Stimulated activated effector memory CD8-positive, alpha-beta T cell treated with anti-CD3 and anti-CD28 coated beads, Interleukin-12 subunit alpha, Interleukin-12 subunit beta, amount 100 ng/mL, for 72 hours (primary cell): Measurements from ENCODE around the gene MTF1.
A peak's percentile ranks its signal among the peaks of the same experiment; 100 is the strongest.

ENCODE experiments used
- ATAC-seq: fragments of 150-1000 bp; cut with Tn5 transposase; 2 replicates; pipeline ENCODE4 v1.10.0; 2021
- DNase-seq, 2 donors: peaks; one replicate each; pipeline ENCODE4 v3.0.0; 2021 to 2022; ENCODE audit warnings: low spot score in 2 of 2
- H3K27ac Mint-ChIP-seq: one replicate; pipeline ENCODE4 v1.8.0; 2022; ENCODE audit warnings: mild to moderate bottlenecking, mixed read lengths
- H3K36me3 Mint-ChIP-seq: one replicate; pipeline ENCODE4 v1.8.0; 2022; ENCODE audit warnings: mild to moderate bottlenecking, mixed read lengths
- H3K4me1 Mint-ChIP-seq: one replicate; pipeline ENCODE4 v1.8.0; 2022; ENCODE audit warnings: mixed read lengths
- H3K4me3 Mint-ChIP-seq: one replicate; pipeline ENCODE4 v1.8.0; 2022; ENCODE audit warnings: mild to moderate bottlenecking, mixed read lengths
- H3K9me3 Mint-ChIP-seq: one replicate; pipeline ENCODE4 v1.8.0; 2022; ENCODE audit warnings: mixed read lengths

Gene MTF1

DNA sequence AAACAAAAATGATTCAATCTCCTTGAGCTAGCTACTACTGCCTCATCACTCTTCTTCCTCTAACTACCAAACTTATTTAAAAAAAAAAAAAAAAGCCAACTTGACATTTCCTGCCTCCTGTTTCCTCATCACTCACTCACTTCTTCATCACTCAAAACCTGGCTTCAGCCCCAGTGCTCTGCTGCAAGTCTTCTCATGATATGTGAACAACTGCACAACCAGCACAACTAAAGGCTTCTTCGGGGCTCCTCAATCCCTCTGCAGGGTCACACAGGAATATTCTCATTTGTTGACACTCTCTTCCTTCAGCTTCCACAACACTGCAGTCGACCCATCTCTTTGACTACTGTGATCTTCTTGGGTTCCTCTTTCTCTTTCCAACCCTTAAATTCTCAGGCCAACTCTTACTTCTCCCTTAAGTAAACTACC is 7.6 kb downstream of the MTF1 start:
- Mint-ChIP-seq H3K4me1 (peaks cover 32% of the 10 kb centered on the region), H3K4me3 (no peak overlapping the region), H3K9me3 (no peaks in the 10 kb centered on the region), H3K36me3 (peaks cover 44% of the 10 kb centered on the region), H3K27ac (no peak overlapping the region)
- DNase-seq (no peak), ATAC-seq (peak; percentile 60)

DNA sequence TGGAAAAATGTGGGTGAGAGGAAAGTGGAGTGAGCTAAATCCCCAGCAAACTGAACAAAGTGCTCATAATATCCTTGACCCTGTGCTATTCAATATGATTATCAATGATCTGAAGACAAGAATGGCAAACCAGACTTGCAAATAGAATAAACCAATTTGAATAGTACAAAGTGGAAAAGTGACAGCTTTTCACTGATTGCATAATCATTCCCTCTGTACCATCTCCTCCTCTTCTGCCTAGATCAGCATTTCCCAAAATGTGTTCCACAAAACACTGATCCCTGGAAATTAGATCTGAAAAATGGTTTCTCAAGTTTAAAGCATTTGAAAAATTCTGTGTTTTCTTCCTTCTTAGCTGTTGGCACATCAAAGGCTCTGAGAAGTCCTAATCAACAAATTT is 8.1 kb downstream of the MTF1 start:
- peaks cover 38% of the 10 kb centered on the region for H3K4me1 Mint-ChIP-seq
- H3K4me3 Mint-ChIP-seq: no peak overlapping the region
- peaks cover 44% of the 10 kb centered on the region for H3K36me3 Mint-ChIP-seq
- no peak for ATAC-seq
- no peaks in the 10 kb centered on the region for H3K9me3 Mint-ChIP-seq
- no peak for DNase-seq
- H3K27ac Mint-ChIP-seq: no peak overlapping the region

DNA sequence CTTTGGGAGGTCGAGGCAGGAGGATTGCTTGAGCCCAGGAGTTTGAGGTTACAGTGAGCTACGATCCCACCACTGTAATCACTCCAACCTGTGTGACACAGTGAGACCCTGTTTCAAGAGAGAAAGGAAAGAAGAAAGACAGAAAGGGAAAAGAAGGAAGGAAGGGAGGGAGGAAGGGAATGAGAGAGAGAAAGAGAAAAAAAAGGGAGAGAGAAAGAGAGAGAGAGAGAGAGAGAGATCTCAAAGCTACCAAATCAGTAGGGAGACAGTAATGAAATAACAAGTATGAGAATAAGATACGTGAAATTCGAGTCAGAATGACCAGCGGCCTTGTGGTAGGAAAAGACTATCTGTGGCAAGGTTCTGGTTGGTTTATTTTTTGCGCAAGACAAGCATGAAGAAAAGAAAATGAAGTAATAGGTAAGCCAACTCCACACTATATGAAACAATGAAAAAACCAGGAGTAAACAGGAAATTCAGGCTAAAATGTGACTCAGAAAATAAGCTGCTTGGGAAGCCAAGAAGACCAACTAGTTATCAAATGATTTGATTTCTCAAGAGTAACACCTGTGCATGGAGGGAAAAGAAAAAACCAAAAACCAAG is 8.9 kb downstream of the MTF1 start:
- Mint-ChIP-seq H3K36me3 (peaks cover 44% of the 10 kb centered on the region), H3K9me3 (no peaks in the 10 kb centered on the region), H3K4me3 (no peak overlapping the region), H3K4me1 (peaks cover 39% of the 10 kb centered on the region), H3K27ac (no peak overlapping the region)
- ATAC-seq (no peak), DNase-seq (no peak)

DNA sequence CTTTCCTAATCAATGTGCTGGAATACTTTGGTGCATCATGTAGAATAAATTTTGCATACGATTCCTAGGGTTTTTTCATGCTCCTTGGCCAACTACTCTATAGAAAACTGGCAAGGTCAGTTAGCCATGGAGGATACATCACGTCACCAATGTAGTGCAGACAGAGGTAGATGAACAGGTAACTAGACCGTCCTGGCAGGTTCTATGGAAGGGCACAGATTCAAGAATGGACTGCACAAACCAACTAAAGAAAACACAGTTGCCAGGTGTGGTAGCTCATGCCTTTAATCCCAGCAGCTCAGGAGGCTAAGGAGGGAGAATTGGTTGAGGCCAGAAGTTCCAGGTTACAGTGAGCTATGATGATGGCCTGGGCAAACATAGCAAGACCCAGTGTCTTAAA is 9.9 kb downstream of the MTF1 start:
- peaks cover 42% of the 10 kb centered on the region for H3K36me3 Mint-ChIP-seq
- ATAC-seq (no peak), DNase-seq (no peak)
- H3K4me3 Mint-ChIP-seq: no peak overlapping the region
- H3K4me1 Mint-ChIP-seq: peaks cover 38% of the 10 kb centered on the region
- H3K9me3 Mint-ChIP-seq: no peaks in the 10 kb centered on the region
- H3K27ac Mint-ChIP-seq: no peak overlapping the region

DNA sequence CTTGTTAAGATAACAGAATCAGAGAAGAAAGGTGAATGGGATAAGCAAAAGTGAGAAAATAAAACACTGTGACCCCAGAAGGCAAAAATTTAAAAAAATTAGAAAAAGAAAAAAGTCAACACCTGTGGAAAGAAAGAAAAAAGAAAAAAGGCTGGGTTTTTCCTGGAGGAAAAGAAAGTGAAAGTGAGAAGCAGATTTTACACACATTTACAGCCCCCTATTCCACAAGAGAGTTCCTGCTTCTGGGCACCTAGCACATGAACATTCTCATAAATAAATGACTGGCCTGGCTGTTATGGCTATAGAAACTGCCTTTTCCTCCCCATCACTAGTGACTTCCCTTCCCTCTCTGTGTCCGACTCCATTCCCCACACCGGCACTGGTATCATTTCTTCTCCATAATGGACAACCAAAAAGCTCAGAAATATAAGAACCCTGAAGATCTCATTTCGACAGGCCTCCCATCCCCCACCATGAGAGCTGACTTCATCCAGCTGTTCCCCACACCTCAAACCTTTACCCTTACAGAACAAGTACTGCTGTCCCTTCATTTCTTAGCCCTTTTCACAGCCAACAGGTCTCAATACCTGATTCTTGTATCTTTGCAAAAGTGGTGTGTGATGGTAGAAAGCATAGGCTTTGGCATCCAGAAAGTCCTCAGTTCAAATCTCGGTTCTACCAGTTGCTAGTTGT is 12.6 kb downstream of the MTF1 start:
- peaks cover 28% of the 10 kb centered on the region for H3K4me1 Mint-ChIP-seq
- peak overlapping the region; percentile 20 for H3K4me3 Mint-ChIP-seq
- ATAC-seq: no peak
- H3K36me3 Mint-ChIP-seq: peaks cover 37% of the 10 kb centered on the region
- H3K27ac Mint-ChIP-seq: peak overlapping the region; percentile 73
- no peaks in the 10 kb centered on the region for H3K9me3 Mint-ChIP-seq
- DNase-seq: no peak

DNA sequence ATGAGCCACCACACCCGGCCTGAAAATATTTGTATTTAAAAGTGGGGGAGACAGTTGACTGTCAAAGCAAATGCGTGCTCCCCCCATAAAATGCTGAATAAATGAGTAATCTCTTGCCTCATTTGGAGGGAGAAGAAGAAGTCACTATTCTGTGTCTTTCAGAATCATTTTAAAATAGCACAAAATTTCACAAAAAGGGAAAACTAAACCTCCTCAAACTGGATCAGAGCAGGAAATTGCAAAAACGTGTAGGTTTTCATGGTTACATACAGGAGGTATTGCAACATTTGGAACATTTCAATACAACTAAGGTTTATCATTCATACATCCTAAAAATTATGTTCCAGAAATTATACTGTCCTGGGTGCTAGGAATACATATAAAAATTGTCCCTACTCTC is 13.6 kb downstream of the MTF1 start:
- DNase-seq (no peak), ATAC-seq (no peak)
- H3K9me3 Mint-ChIP-seq: no peaks in the 10 kb centered on the region
- H3K36me3 Mint-ChIP-seq: peaks cover 39% of the 10 kb centered on the region
- no peak overlapping the region for H3K4me3 Mint-ChIP-seq
- H3K4me1 Mint-ChIP-seq: peaks cover 28% of the 10 kb centered on the region
- no peak overlapping the region for H3K27ac Mint-ChIP-seq

DNA sequence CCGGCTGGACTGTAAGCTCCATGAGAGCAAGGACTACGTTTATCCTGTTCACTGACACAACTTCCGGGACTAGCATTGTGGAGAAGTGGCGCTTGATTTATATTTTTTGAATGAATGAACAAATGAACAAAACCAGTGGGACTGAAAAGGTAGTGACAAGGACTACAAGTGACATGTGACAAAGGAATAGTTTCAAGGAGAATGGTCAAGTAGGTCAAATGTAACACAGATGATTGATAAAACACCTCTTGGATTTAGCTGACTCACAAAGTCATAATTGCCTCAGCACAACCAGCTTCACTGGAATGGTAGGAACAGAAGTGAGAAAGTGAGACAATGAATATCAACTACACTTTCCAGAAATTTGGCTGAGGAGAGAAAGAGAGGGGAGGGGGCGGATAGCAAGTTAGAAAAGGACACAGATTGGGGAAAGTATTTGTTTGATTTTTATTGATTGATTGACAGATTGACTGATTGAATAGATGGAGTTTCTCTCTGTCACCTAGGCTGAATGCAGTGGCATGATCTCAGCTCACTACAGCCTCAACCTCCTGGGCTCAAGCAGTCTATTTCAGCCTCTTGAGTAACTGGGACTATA is 14.2 kb downstream of the MTF1 start:
- Mint-ChIP-seq H3K27ac (peak overlapping the region; percentile 8), H3K4me3 (no peak overlapping the region), H3K36me3 (peaks cover 46% of the 10 kb centered on the region), H3K4me1 (peaks cover 28% of the 10 kb centered on the region), H3K9me3 (no peaks in the 10 kb centered on the region)
- no peak for DNase-seq
- no peak for ATAC-seq

DNA sequence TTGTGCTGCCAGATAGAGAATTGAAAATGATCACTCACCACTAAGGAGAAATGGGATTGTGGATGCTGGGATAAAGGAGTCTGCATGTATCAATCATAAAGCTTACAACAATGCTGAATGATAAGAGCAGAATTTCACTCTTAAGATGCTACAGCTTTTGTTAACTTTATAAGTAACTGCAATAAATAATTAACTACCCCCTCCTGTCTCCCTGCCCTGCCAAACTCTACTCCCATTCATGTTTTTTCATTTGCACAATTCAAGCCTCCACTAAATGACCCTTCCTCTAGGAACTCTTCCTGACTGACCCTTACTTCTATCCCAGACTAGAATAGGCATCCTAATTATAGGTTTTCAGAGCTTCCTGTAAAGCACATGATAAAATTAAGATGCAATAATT is 14.9 kb downstream of the MTF1 start:
- H3K27ac Mint-ChIP-seq: peak overlapping the region; percentile 8
- H3K9me3 Mint-ChIP-seq: no peaks in the 10 kb centered on the region
- H3K4me3 Mint-ChIP-seq: no peak overlapping the region
- DNase-seq (no peak), ATAC-seq (no peak)
- peaks cover 52% of the 10 kb centered on the region for H3K36me3 Mint-ChIP-seq
- peaks cover 28% of the 10 kb centered on the region for H3K4me1 Mint-ChIP-seq

DNA sequence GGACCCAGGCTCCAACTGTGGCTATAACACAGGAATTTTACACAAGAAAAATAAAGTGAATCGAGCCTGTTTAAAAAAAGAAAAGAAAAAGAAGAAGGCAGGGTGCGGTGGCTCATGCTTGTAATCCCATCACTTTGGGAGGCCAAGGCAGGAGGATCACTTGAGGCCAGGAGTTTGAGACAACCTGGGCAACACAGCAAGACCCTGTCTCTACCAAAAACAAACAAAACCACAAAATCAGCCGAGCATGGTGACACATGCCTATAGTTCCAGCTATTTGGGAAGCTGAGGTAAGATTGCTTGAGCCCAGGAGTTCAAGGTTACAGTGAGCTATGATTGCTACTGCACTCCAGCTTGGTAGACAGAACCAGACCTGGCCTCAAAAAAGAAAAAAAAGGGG is 17.7 kb downstream of the MTF1 start:
- Mint-ChIP-seq H3K9me3 (no peaks in the 10 kb centered on the region), H3K27ac (no peak overlapping the region), H3K36me3 (peaks cover 75% of the 10 kb centered on the region), H3K4me3 (no peak overlapping the region), H3K4me1 (peaks cover 21% of the 10 kb centered on the region)
- DNase-seq (no peak), ATAC-seq (no peak)

DNA sequence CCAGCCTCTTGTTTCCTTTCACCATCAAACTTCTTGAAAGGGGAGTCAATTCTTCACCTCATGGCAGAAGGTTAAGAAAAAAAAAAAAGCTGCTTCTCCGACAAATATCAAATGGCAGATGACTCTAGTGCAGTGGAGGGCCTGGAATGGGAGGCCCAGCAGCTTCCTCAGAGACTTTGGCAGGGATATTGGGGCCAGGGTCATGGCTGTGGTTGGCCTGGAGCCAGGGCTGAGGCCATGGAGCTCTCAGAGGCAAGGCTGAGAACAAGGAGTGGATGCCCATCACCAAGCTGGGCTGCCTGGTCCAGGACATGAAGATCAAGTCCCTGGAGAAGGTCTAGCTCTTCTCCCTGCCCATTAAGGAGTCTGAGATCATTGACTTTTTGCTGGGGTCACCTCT is 18.7 kb downstream of the MTF1 start:
- Mint-ChIP-seq H3K4me3 (no peak overlapping the region), H3K27ac (peak overlapping the region; percentile 13), H3K36me3 (peaks cover 75% of the 10 kb centered on the region), H3K4me1 (peaks cover 16% of the 10 kb centered on the region), H3K9me3 (no peaks in the 10 kb centered on the region)
- DNase-seq (no peak), ATAC-seq (no peak)

DNA sequence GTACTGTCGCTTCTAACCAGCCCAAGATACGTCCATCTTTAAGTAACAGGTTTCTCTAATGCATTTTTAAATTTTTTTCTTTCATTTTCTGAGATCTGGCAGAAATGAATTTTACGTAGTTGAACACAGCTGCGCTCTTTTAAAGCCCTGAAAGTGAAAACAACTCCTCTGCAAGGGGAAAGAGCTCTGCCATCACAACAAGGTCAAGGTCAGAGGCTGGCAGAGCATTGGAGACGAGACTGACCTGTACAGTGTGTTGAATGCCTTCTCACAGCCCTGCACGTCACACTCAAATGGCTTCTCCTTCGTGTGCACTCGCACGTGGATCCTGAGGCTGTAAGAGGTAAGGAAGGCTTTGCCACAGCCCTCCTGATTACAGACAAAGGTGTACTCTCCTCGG is 19.7 kb downstream of the MTF1 start:
- Mint-ChIP-seq H3K27ac (peak overlapping the region; percentile 13), H3K9me3 (no peaks in the 10 kb centered on the region), H3K4me1 (peaks cover 8% of the 10 kb centered on the region), H3K4me3 (no peak overlapping the region), H3K36me3 (peaks cover 75% of the 10 kb centered on the region)
- ATAC-seq (no peak), DNase-seq (no peak)

DNA sequence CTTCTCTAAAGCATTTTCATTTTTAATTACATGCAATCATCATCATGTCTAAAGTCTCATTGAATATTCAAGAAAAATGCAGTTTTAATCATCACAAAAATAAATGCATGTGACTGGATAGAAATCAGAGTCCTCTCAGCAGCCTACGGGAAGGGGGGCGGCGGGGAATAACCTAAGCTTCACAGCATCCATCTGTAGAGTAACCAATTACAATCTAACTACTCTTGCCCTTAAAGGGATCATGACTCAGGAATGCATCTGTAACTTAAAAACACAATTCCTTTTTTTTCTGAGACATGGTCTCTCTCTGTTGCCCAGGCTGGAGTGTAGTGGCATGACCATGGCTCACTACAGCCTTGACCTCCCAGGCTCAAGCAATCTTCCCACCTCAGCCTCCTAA is 22.6 kb downstream of the MTF1 start:
- H3K9me3 Mint-ChIP-seq: no peaks in the 10 kb centered on the region
- ATAC-seq: no peak
- no peak overlapping the region for H3K4me3 Mint-ChIP-seq
- H3K27ac Mint-ChIP-seq: no peak overlapping the region
- no peak for DNase-seq
- no peaks in the 10 kb centered on the region for H3K4me1 Mint-ChIP-seq
- H3K36me3 Mint-ChIP-seq: peaks cover 93% of the 10 kb centered on the region

DNA sequence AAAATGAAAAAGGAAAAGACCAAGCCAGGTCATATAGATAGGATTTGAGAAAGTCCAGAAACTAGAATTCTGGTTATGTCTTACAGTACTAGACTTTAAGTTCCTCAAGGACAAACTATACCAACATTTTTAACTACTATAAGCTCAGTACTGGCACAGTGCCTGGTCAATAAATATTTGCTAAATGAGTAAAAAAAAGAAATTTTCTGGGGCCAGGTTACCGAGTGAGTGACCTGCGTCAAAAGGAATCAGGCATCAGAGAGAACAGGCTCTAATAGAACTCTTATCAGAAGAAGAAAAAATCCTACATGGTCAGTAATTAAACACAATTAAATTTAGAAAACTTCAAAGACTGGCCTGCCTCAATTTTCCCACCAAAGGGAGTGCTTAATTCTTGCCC is 27.6 kb downstream of the MTF1 start:
- Mint-ChIP-seq H3K27ac (no peak overlapping the region), H3K9me3 (no peaks in the 10 kb centered on the region), H3K4me3 (no peak overlapping the region), H3K36me3 (peaks cover 95% of the 10 kb centered on the region), H3K4me1 (no peaks in the 10 kb centered on the region)
- ATAC-seq (no peak), DNase-seq (no peak)

DNA sequence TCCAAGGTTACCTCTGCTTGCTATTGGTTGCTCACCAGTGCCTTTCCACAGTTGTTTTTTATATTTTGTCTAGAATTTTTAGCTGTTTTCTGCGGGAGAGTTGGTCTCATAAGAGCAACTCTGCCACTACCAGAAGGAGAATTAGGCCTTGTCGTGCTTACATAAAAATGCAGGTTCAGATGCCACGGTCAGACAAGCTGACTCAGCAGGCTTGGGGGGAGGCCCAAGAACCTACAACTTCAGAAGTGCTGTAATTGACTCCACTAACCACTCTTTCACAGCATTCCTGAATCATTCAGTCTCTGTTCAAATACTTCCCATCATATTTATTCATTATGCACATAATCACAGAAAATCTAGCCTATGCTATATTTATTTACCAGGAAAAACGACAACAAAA is 28.3 kb downstream of the MTF1 start:
- Mint-ChIP-seq H3K36me3 (peaks cover 95% of the 10 kb centered on the region), H3K4me3 (no peak overlapping the region), H3K9me3 (no peaks in the 10 kb centered on the region), H3K27ac (no peak overlapping the region), H3K4me1 (no peaks in the 10 kb centered on the region)
- DNase-seq: no peak
- no peak for ATAC-seq

DNA sequence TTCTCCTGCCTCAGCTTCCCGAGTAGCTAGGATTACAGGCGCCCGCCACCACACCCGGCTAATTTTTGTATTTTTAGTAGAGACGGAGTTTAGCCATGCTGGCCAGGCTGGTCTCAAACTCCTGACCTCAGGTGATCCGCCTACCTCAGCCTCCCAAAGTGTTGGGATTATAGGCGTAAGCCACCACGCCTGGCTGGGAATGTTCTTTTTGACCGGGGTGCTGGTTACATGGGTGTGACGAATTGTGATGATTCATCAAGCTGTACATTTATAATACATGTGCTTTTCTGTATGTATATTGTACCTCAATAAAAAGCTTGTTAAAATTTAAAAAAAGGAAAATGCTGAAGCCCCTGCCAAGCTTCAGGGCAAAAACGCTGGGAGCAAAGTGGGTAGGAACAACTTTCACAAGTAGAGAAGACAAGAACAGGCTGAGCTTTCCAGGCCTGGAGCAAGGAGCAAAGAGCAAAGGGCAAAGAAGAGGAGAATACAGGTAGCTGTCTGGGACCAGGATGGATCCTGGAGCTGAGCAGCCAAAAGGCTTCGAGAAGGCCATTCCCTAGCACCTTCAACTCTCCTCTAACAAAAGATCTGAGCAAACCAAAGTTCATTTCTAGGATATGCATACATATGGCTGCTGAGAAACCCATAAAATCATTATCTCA is 30.9 kb downstream of the MTF1 start:
- no peak overlapping the region for H3K4me3 Mint-ChIP-seq
- ATAC-seq (no peak), DNase-seq (no peak)
- H3K4me1 Mint-ChIP-seq: peaks cover 3% of the 10 kb centered on the region
- peaks cover 90% of the 10 kb centered on the region for H3K36me3 Mint-ChIP-seq
- no peak overlapping the region for H3K27ac Mint-ChIP-seq
- no peaks in the 10 kb centered on the region for H3K9me3 Mint-ChIP-seq

DNA sequence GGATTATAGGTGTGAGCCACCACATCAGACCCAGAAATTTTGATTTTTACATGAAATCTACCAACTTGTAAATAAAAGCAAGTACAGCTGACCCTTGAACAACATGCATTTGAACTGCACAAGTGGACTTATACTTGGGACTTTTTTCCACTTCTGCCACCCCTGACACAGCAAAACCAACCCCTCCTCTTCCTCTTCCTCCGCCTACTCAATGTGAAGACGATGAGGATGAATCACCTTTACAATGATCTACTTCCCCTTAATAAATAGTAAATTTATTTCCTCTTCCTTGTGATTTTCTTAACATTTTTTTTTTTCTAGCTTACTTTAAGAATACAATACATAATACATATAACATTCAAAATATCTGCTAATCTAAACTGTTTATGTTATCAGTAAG is 33.9 kb downstream of the MTF1 start:
- peak overlapping the region; percentile 36 for H3K27ac Mint-ChIP-seq
- H3K4me3 Mint-ChIP-seq: no peak overlapping the region
- H3K4me1 Mint-ChIP-seq: peaks cover 14% of the 10 kb centered on the region
- ATAC-seq (no peak), DNase-seq (no peak)
- no peaks in the 10 kb centered on the region for H3K9me3 Mint-ChIP-seq
- H3K36me3 Mint-ChIP-seq: peaks cover 90% of the 10 kb centered on the region
